Hepatic stellate cell (primary cell): ENCODE data around the gene TNFRSF1A.

ENCODE experiments used
- DNase-seq: peaks from one replicate; pipeline ENCODE4 v3.0.0; 2011; ENCODE audit warnings: low spot score

Gene TNFRSF1A

DNA sequence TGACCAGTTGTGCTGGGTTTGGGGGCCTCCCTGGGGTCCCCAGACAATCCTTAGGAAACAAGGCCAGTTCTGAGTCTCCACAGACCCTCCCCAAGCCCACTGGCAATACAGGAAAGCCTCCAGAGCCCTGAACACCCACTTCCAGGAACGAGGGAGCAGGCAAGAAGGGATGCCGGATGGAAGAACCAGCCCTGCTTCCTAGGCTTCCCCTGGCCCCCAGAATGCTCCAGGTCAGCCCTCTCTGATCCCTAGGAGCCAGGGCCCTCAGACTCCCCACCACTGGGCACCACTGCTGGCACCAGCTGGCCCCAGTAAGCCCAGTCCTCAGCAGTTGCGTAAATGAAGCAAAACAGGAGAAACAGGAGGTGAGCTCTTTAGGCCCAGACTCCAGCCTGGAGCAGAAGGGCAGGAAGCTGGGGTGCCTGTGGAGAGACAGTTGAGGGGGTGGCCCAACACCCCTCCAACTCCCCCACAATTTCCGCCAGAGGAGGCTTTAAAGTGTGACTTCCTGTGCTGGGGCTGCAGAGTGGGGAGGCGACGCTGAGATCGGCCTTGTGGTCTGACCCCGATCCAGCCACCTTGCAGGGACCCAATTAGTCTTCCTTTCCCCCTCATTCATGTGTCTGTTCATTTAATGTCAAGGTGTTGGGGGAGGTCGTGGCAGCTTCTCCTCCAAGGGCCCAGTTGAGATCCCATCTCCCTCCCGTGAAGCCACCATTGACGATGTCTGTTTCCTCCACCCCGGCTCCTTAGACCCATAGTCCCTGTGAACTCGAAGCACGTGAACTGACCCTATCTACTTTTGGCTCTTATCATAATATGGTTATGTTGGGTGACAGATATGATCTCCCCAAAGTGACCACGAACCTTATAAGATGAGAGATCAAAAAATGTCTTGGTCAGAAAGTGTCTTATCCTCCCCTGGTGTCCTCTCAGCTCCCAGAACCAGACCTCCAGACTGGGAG is 4.7 kb downstream of the TNFRSF1A start:
- DNase-seq = no peak

DNA sequence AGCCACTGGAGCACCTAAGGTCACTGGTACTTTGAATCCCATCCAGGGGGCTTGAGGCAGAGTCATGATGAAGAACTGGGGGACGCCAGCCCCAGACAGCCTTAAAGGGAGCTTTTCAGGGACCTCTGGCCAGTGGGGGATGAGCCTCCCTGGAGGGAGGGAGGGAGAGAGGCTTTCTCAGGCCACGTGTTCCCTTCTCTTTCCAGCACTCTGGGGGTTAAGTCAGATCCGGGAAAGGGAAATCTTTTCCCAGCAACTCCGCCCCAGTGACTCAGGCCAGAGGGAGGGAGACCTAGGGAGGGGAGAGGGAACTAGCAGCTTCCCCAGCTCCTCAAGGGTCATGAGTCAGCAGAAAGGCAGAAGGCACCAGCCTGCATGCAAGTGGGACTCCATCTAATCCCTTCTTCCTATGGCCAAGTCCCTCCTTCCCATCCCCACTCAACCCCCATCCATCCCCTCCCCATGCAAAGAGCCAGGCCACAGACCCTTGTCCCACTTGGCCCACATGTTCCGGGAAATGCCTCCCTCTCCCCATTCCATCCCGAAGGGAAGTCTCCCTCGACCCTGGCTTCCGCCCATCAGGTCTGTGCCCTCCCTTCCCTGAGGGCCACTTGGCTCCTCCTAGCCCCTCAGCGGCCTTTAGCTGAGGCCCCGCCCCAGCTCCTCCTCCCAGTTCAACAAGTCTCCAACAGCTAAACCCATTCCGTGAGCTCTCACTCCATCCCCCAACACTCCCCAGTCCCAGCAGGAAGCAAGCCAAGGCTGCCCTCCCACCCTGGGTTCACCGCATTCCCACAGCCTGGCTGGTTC is 5.6 kb downstream of the TNFRSF1A start:
- DNase-seq = peak; percentile 98

DNA sequence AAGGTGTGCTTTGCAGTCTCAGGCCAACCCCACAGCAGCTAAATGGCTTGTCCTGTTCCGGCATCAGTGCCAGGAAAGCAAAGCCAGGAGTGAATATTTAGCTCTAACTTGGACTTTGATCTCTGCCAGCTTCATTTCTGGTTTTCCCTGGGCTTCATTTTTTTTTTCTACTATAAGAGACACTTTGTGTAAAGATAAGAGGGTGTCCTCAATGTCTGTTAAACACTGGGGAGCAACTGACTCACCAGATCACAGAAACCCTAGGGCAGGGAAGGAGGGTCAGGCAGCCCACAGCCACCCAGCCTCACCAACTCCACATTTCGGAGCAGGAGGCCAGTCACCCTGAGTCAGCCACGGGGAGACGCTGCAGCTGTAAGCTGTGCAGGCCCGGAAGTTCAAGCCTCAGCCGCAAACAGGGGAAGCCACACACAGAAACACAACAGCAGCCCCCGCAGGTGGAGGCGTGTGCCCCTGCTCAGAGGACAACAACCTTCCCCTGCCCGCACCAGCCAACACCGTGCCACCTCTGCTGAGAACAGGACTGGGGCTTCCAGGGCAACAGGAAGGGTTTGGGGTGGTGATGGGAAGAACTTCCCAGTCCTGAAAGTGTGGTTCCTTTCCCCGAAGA is 6.3 kb downstream of the TNFRSF1A start:
- DNase-seq = peak; percentile 88

DNA sequence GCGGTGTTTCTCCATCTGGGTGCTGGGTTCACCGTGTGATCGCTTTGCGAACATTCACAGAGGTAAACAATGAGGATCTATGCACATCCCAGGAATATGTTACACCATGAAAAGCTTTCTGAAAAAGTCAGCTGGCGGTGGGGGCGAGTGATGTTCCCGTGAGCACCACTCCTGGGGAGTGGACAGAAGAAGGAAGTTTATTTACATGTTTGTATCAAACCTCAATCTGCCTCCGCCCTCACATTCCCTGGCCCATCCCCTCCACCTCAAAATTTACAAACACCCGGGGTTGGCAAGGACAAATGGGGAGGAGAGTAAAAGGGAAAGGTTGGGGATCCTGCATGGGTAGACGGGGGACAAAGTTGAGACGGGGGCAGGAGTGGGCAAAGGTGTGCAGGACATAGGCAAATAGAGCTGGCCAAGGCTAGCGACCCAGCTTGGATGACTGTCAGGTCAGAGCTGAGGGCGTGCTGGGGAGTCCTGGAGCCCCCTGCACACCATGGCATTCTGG is 6.9 kb downstream of the TNFRSF1A start:
- DNase-seq = no peak

DNA sequence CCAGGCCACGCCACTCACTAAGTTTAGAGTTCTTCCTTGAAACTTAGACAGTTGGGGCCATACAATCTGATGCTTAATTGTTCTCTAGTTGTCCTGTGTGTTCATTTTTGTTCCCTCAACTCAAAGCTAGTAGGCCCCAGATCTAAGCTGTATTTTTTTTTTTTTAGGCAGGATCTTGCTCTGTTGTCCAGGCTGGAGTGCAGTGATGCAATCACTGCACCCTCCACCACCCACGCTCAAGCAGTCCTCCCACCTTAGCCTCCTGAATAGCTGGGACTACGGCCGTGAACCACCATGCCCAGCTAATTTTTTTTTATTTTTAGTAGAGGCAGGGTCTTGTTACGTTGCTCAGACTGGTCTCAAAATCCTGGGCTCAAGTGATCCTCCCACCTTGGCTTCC is 7.5 kb downstream of the TNFRSF1A start:
- no peak for DNase-seq

DNA sequence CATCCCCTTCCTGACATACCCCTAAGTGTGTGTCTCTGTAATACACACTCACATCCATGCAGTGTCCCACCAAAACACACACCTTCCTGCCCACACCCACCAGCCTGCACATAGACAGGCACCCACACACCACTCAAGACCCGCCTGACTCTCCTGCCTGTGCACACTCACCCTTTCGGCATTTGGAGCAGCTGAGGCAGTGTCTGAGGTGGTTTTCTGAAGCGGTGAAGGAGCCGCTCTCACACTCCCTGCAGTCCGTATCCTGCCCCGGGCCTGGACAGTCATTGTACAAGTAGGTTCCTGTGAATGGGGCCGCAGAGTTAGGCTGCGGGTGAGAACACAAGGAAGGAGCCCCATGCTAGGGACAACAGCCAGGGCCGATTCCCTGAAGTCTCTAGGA is 8.3 kb downstream of the TNFRSF1A start:
- peak; percentile 85 for DNase-seq

DNA sequence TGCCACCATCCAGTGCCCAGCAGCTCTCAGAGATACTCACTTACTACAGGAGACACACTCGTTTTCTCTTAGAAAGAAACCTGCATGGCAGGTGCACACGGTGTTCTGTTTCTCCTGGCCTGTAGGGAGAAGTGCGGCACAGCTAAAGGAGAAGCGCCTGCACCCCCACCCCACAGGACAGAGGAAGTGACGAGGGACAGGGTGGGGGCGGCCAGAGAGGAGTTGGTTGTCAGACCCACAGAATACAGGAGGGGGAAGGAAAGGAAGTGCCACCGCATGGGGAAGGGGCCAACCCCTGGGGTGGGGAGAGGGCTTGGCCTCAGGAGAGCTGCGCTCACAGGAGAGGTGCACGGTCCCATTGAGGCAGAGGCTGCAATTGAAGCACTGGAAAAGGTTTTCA is 8.8 kb downstream of the TNFRSF1A start:
- no peak for DNase-seq

DNA sequence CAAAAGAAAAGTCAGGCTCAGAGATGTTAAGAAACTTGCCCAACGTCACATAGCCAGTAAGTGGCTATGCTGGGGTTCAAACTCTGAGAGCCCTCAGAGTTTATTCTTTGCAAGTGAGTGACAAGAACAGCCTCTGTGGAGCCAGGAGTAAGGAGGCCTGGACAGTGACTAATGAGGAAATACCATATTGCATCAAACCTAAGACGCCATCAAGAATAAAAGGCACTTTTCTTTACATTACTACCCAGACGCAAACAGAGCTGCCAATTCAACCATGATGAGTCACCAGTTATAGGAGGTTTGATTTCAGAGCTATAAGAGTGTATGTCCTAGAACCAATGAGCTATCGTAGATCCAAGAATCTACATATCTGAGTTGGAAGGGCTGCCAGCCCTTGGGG is 9.4 kb downstream of the TNFRSF1A start:
- peak; percentile 60 for DNase-seq

DNA sequence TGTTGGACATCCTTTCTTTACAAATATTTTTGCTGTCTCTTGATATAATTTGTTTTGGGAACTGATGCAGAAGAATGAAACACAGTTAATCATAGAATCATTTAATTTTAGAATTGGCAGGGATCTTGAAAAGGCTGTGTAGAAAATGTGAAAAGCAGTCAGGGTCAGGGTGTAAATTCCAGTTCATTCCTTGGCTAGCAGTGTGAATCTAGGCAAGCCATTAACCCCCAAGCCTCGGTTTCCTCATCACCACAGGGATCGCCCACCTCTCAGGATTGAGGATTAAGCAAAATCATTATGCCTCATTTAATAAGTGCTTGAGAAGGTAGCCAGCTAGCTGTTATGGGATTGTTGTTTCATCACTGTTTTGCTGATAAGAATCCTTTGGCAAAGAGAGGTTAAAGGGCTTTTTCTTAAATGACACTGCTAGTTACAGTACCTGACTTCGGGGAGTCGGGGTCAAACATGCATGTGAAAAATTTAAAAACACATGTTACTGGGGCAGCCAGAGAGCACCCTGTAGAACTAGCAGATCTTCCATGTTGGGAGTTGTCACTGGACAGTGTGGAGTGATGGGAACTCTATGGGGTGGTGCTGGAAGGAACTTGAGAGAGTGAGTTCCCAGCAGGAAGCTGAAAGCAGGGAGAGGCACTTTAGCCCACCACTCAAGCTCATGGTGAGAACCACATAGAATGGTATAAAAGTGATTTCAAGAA is 10.7 kb downstream of the TNFRSF1A start:
- no peak for DNase-seq

DNA sequence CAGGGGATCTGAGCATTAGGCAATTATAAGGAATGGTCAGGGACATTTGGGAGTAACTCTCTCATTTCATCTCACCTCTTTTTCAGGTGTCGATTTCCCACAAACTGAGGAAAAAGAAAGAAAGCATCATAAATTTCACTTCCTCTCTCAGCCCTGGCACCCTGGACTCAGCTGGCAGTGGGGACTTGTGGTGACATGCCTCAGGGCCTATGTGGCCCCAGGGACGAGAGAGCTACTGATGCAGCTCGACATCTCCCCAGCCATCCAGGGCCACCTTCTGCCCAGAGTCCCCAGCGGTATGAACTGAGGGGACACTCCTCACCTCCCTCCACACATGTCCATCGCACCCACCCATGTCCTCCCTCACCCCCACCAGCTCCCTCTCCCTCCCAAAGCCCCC is 11.7 kb downstream of the TNFRSF1A start:
- no peak for DNase-seq

DNA sequence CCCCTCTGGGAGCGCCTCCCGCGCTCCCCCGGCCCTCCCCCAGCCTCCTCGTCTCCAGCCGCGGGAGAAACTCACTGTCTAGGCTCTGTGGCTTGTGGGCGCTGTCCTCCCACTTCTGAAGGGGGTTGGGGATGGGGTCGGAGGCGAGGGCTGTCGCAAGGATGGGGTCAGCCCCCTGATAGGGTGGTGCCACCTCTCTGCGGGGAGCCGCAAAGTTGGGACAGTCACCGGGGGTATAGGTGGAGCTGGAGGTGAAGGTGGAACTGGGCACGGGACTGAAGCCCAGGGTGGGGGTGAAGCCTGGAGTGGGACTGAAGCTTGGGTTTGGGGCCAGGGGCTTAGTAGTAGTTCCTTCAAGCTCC is 12.2 kb downstream of the TNFRSF1A start:
- no peak for DNase-seq

DNA sequence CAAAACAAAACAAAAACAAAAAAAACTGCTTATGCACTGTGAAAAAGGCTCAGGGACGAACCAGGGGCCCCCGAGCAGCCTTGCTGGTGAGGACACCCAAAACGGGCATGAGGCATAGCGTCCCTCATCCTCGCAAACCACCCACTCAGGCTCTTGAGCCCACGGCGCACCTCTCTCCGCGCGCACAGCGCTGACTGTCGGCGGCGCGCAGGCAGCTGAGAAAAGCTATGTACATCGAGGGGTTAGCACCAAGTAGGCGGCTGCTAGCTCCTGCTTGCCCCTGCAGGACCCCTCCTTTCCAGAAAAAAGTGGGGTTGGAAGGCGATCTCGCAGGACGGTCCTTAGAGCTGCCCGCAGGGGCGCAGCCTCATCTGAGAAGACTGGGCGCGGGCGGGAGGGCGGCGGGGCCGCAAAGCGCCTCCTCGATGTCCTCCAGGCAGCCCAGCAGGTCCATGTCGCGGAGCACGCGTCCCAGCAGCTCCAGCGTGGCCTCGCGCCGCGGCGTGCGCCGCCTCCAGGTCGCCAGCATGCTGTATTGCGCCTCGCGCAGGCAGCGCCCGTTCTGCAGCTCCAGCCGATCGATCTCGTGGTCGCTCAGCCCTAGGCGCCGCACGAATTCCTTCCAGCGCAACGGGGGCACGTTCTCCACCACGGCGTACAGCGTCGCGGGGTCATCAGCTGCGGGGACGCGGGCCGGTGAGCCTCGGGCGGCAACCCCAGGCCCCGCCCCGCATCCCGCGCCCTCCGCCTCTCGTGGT is 12.8 kb downstream of the TNFRSF1A start:
- DNase-seq = no peak

DNA sequence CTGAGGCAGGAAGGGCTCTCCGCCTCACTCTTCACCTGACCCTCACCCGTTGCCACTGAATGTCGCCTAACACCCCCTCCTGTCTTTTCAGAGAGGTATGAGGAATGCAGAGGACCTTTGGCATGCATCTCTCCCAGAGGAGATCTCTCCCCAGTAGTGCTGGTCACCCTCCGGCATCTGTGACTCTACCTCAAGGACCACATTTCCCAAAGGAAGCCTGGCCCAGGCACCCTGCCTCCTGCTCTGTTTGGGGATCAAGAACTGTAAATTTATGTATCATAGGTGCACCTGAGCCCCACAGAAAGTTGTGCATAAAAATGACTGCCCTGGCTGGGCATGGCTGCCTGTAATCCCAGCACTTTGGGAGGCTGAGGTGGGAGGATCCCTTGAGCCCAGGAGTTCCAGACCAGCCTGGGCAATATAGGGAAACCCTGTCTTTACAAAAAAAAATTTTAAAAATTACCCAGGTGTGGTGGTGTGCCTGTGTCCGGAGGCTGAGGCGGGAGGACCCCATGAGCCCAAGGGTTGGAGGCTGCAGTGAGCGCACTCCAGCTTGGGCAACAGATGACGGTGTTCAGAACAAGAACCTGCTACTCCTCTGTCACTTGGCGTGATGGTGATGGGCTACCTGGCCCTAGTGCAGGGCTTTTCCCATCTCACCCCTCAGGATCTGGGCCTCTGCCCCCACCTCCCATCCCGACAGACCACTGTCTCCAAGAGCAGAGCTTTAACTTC is 13.7 kb downstream of the TNFRSF1A start:
- no peak for DNase-seq

DNA sequence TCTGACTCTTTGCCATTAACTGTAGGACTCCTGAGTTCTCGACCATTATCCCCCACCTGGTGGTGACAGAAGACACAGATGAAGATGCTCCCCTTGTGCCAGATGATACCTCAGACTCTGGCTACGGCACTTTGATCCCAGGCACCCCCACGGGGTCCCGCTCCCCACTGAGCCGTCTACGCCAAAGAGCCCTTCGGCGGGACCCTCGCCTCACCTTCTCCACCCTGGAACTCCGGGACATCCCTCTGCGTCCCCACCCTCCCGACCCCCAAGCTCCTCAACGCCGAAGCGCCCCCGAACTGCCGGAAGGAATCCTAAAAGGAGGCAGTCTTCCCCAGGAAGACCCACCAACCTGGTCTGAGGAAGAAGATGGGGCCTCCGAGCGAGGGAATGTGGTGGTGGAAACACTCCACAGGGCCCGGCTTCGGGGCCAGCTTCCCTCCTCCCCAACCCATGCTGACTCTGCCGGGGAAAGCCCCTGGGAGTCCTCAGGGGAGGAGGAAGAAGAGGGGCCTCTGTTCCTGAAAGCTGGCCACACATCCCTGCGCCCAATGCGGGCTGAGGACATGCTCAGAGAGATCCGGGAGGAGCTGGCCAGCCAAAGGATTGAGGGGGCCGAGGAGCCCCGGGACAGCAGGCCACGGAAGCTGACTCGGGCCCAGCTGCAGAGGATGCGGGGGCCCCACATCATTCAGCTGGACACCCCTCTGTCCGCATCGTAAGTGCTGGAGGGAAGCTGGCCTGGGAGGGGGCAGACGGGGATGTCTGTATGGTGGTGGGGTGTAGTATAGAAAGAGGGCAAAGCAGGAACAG is 14.4 kb downstream of the TNFRSF1A start:
- DNase-seq = no peak

DNA sequence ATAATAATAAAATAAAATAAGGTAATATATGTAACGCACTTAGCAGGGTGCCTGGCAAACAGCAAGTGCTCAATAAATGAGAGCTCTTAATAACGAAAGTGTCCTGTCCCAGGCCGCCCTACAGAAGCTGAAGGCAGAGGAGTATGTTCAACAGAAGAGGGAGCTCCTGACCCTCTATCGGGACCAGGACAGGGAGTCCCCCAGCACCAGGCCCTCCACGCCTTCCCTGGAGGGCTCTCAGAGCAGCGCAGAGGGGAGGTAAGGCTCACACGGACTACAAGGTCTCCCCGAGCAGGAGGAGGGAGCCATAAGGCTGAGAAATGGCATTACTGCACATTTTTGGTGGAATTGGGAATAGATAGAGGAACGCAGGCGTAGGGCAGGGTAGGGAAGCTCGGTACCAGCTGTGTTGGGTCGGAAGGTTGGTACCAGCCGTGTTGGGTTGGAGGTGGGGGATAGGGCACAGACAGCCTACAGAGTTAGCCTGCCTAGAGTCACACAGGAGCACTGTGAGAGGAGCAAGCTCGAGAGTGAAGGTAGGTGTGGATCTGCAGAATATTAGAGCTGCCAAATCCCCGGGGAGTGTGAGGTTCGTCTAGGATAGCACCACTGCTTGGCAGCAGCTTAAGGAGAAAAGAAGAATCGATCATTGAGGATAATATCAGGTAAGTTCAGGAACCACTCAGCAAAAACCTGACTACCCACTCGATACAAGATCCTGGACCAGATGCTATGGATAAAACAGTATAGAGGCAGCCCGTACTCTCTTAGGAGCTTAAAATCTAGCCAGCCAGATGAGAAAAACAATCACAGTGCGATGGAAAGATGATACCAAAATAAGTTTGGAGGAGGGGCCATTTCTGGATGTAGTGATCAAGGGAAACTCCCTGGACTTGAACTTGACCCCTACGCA is 15.3 kb downstream of the TNFRSF1A start:
- peak; percentile 65 for DNase-seq

DNA sequence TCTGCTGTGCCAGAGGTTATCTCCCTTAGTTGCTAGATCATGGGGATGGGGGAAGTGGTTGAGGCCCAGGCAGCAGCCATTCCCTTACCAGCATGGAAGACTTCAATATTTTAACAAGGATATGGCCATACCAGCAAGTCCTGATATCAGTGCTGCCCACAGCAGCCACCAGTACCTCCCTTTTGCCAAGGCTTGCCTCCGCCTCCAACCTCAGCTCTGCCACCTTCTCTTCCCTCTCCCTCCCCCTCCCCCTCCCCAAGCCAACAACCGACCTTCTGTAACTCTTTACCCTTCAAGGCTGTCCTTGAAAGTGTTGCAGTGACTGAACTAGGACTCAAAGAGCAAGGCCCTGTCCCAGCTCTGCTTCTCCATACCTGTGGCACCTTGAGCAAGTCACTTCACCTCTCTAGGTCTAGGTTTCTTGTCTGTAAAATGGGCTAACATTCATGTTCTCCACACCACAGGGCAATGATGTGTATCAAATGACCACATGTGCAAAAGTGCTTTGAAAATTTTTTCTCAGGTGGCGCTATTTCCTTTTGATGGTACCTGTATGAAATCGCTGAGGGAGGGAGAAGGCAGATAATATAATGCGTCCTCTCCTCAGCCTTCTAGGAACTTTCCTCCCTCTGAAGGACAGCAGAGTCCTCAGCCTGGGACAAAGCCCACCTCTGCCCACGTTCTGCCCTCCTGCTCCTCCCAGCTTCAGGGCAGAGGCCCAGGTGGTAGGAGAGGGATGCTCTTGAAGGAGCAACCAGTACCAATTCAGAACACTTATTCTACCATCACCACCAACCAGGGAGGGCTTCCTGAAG is 16.7 kb downstream of the TNFRSF1A start:
- DNase-seq = no peak

DNA sequence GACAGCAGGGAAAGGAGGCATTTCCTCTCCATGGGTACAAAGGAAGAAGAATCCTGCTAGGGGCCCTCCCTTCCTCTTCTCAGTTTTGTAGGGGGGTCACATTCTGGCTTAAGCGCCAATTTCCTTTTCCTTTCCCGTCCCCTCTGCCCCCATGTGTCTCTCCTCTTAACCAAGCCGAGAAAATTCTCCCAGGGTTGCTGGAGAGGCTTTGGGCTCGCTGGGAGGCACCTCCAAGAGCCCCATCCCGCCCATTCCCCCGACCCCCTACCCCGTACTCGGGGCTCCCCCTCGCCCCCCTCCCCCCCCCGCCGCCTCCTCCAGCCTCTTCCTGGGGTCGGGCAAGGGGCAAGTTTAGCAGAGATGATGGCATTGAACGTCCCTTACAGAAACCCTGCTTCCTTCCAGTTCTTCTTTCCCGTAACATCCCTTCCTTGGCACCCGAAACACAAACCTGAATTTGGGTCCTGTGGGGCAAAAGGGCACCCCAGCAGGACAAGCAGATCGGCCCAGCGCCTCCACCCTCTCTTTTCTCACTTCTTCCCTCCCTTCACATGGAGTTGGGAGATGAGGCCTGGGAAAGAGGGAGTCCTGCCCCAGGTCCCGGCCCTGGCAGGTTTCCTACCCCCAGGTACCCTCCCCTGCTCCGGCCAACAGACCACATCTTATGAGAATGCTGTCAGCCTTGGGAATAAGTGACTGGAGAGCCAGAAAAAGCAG is 17.7 kb downstream of the TNFRSF1A start:
- DNase-seq = no peak
